Measurements from ENCODE around the gene GULP1.
A peak's percentile ranks its signal among the peaks of the same experiment; 100 is the strongest.

GULP1 gene

DNA sequence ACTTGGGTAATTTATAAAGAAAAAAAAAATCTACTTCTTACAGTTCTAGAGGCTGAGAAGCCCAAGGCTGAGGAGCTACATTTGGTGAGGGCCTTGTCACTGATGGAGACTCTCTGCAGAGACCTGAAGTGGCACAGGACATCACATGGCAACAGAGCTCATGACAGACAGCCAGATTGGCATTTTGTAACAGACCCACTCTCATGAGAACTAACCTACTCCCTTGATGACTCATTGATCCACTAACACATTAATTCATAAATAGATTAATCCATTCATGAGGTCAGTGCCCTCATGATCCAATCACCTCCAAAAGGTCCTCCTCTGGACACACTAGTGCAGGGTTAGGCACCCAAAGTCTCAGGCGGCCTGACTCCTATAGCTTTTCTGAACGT is 318.4 kb downstream of the GULP1 start:
- no peak for DNase-seq

DNA sequence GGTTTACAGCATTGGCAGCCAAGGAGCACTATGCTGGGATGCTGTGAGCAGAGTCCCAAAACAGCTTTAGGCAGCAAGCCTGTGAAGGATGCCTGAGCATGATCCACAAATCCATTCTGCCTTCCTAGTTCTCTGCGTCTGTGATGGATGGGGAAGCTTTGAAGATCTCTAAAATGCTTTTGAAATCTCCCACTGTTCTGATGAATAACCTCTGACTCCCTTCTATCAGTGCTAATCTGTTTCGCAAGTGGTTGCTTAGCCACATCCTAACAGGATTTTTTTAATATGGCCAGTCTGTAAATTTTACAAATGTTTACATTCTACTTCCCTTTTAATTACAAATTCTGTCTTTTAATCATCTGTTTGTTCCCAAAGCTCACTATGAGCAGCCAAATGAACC is 319.2 kb downstream of the GULP1 start:
- no peak for DNase-seq

- no peak for DNase-seq
Measured at GRCh38 chr2:188619146-188619545, 327.5 kb downstream of the GULP1 start.

DNA sequence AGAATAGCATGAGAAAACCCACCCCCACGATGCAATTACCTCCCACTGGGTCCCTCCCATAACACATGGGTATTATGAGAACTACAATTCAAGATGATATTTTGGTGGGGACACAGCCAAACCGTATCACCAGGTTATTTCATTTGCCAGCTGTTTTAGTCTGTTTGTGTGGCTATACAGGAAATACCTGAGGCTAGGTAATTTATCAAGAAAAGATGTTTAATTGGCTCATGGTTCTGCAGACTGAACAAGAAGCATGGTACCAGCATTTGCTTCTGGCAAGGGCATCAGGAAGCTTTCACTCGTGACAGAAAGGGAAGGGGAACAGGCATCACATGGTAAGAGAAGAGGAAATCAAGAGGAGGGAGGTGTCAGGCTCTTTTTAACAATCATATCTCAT is 329.2 kb downstream of the GULP1 start:
- DNase-seq, result peak; percentile 10

- no peak for DNase-seq
Measured at GRCh38 chr2:188622601-188623260, 331.1 kb downstream of the GULP1 start.

- peak; percentile 26 for DNase-seq
Measured at GRCh38 chr2:188623995-188624643, 332.4 kb downstream of the GULP1 start.

GRCh38 chr2:188627471-188627870 is 335.8 kb downstream of the GULP1 start:
- DNase-seq, result no peak

GRCh38 chr2:188628989-188629752 is 337.5 kb downstream of the GULP1 start:
- DNase-seq, result peak; percentile 60

DNA sequence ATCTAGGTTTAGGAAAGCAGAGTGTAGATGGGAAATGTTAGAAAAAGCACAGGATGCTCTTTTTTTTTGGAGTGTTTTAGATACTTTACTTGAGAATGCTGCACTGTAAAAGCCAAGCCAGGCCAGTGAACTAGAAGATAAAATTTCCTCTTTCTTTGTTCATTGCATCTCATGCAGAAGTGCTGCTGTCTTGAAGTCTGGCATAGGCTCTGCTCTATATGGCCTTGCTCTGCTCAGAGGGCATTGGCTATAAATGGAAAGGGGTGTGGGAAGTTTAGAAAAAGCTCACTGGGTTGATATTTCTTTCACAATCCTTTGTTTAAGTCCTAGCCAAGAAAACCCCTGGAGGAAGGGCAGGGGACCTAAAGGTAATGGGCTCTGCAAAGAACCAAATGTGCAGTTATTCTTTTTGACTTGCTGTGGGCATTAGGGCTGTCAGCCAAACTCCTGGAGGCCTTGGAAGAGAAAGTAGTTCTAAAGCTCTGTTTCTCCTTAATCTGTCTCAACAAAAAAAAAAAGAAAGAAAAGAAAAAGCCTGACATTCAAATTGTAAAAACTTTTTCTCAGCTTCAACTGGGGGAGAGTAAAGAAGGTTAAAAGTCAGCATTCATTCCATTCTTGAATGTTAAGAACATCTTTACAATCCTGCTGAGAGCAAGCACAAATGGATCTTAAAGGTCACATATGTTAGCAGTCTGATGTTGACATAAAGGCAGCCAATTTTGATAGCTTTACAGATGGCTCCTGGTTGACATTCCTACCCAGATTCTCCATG is 338.3 kb downstream of the GULP1 start:
- DNase-seq, result peak; percentile 56

DNA sequence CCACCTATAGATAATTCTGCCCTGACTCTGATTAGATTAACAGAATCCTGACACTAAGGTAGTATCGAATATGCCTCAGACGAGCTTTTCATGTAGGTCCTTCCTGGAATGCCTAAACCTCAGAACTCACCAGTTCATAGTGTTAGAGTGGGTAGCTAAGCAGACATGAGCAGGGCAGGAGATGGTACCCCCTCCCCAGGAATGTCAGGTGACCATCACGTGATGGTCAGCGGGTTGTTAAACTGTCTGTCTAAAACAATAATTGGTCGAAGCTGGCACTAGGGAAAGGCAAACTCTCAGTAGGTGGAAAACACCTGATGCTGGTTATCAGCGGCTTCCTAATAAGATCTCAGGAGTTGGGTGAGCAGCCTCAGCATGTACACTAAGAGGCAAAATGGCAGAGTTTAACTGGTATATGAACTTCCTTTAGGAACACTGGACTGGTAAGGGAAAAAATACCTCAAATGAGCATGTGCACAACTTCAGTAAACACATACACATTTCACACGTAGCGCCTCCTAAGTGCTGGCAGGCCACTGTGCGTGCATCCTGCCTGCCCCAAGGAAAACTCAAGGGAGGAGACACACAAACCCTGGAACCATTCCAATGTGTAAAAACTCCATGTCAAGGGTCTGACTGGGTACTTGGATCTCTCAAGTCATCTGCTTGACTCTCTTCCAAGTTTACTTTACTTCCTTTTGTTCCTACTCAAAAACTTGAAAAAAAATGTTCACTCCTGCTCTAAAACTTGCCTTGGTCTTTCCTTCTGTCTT is 339.5 kb downstream of the GULP1 start:
- DNase-seq, result no peak

- DNase-seq, result no peak
Measured at GRCh38 chr2:188634656-188635055, 343.0 kb downstream of the GULP1 start.

Measured in NCI-H69 (cell line).